HepG2 (cell line): ENCODE results near the gene SFRP2.

ENCODE experiments used
- EP300 ChIP-seq, 3 experiments: sonication (generic) in 1 of 3; formaldehyde crosslinking in 1 of 3; IDR thresholded peaks; 2 replicates each; pipeline versions ENCODE4 v1.5.1 to v1.6.1; 2011 to 2020; ENCODE audit warnings: low read depth in 2 of 3, low read length in 2 of 3, borderline replicate concordance in 1 of 3, improper control_type of control experiment in 1 of 3, mild to moderate bottlenecking in 1 of 3, missing genetic modification reagents in 1 of 3, moderate library complexity in 1 of 3
- POLR2A ChIP-seq, 2 experiments: IDR thresholded peaks; 2 replicates each; pipeline ENCODE4 v1.6.1; 2011; ENCODE audit warnings: low read depth in 2 of 2, low read length in 2 of 2, mild to moderate bottlenecking in 1 of 2, moderate library complexity in 1 of 2; ENCODE audit not compliant: insufficient read depth in 1 of 2

- TF ChIP-seq POLR2A (IDR thresholded peaks at IDR 0.05; ENCODE audit: insufficient read depth in 1 of 2, low read depth in 2 of 2, low read length in 2 of 2) (no peak), EP300 (IDR thresholded peaks at IDR 0.05; ENCODE audit: low read depth in 2 of 2, low read length in 2 of 2) (no peak), EP300 (CRISPR knock-in tag; IDR thresholded peaks at IDR 0.05; ENCODE audit: borderline replicate concordance) (no peak)
These were observed 33.7 kb downstream of the SFRP2 start for GRCh38 chr4:153755186-153755585.
